IMR-90 (cell line): Measurements from ENCODE around the gene CTPS1.

Experiments
- ELK1 ChIP-seq: fragments of 150-350 bp; IDR thresholded peaks from 2 replicates; pipeline ENCODE4 v1.6.1; 2016; ENCODE audit warnings: low read depth, mild to moderate bottlenecking, low read length, moderate library complexity, borderline replicate concordance
- MXI1 ChIP-seq: IDR thresholded peaks from 2 replicates; pipeline ENCODE4 v1.6.1; 2012; ENCODE audit warnings: low read depth, mild to moderate bottlenecking, low read length, moderate library complexity, borderline replicate concordance
- NFE2L2 ChIP-seq: fragments of 150-350 bp; IDR thresholded peaks from 2 replicates; pipeline ENCODE4 v1.6.1; 2016; ENCODE audit warnings: low read depth, mild to moderate bottlenecking, low read length
- POLR2A ChIP-seq: IDR thresholded peaks from 2 replicates; pipeline ENCODE4 v1.6.1; 2012; ENCODE audit warnings: mild to moderate bottlenecking, low read depth, low read length
- RAD21 ChIP-seq: IDR thresholded peaks from 2 replicates; pipeline ENCODE4 v1.6.1; 2012; ENCODE audit warnings: low read length, improper control_type of control experiment
- RFX5 ChIP-seq: IDR thresholded peaks from 2 replicates; pipeline ENCODE4 v1.8.0; 2012; ENCODE audit warnings: low read depth, mild to moderate bottlenecking, low read length, moderate library complexity
- TF ChIP-seq, protein P1 (sequence below): conservative IDR thresholded peaks from 2 replicates; pipeline ENCODE4 v1.5.1; 2012; ENCODE audit warnings: mild to moderate bottlenecking, low read depth, low read length, improper control_type of control experiment

- TF ChIP-seq, protein P1, sequence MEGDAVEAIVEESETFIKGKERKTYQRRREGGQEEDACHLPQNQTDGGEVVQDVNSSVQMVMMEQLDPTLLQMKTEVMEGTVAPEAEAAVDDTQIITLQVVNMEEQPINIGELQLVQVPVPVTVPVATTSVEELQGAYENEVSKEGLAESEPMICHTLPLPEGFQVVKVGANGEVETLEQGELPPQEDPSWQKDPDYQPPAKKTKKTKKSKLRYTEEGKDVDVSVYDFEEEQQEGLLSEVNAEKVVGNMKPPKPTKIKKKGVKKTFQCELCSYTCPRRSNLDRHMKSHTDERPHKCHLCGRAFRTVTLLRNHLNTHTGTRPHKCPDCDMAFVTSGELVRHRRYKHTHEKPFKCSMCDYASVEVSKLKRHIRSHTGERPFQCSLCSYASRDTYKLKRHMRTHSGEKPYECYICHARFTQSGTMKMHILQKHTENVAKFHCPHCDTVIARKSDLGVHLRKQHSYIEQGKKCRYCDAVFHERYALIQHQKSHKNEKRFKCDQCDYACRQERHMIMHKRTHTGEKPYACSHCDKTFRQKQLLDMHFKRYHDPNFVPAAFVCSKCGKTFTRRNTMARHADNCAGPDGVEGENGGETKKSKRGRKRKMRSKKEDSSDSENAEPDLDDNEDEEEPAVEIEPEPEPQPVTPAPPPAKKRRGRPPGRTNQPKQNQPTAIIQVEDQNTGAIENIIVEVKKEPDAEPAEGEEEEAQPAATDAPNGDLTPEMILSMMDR, result no peak
- TF ChIP-seq POLR2A, result no peak
- TF ChIP-seq MXI1, result no peak
- TF ChIP-seq RAD21, result no peak
- TF ChIP-seq NFE2L2, result no peak
- TF ChIP-seq RFX5, result no peak
- TF ChIP-seq ELK1, result no peak
Measured at GRCh38 chr1:40945491-40945973, 34.0 kb upstream of the CTPS1 start.
